Measurements from ENCODE around the gene FOXA3. TPM values are rescaled to one million over a fixed set of nuclear protein-coding genes. Genes with fewer than 3 reads are reported as not detected.
"Not testable (repeated sequence)": the region's sequence is repeated elsewhere in the genome, so short reads cannot be mapped to it uniquely, and the experiment has no call there.

FOXA3 gene
- total and polyA plus RNA-seq, 7 donors: 0.49 to 72.8 (median 42.6) TPM; not detected in 3

DNA sequence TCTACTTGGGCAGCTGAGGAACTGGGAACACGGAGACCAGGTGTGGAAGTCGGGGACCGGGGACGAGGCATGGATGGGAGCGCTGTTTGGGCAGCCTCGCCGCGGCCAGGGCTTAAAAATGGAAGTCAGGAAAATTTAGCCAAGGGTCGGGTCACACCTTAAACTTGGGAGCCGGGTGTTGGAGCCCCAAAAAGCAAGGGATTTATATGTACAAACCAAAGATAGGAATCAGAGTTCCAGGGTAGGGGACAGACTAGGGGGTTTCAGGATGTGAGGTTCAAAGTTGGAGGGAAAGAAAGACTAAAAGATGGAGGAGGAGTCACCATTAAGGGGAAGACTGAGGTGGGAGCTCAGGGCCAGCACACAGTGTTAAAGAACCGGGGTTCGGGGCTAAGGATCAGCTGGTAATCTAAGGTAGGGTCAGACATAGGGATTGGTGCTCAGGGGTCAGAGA is 530 bp downstream of the FOXA3 start:
- Histone ChIP-seq H3K27me3 (peaks cover 8 to 32% (median 24%) of the 10 kb centered on the region in 3 donors), H3K9me3 (no peaks in the 10 kb centered on the region), H3K27ac (peak overlapping the region in 1 of 4 donors; percentile 23), H3K36me3 (peaks cover 0 to 16% (median under 1%) of the 10 kb centered on the region in 4 donors), H3K4me1 (peaks cover 0 to 33% (median 24%) of the 10 kb centered on the region in 4 donors), H3K4me3 (peak overlapping the region in 3 of 4 donors; percentile 94 to 99 (median 97))
- intact Hi-C loops (cut with DNase I): loop anchor here (1.0 to 5.0 kb wide), 2 partner anchors 19 to 153 kb away; no protein-coding TSS in a partner anchor
- no peak for DNase-seq
- WGBS, 2 donors: 5 to 37% methylated on average over 12 of the region's 12 CpGs
- TF ChIP-seq, protein P1, sequence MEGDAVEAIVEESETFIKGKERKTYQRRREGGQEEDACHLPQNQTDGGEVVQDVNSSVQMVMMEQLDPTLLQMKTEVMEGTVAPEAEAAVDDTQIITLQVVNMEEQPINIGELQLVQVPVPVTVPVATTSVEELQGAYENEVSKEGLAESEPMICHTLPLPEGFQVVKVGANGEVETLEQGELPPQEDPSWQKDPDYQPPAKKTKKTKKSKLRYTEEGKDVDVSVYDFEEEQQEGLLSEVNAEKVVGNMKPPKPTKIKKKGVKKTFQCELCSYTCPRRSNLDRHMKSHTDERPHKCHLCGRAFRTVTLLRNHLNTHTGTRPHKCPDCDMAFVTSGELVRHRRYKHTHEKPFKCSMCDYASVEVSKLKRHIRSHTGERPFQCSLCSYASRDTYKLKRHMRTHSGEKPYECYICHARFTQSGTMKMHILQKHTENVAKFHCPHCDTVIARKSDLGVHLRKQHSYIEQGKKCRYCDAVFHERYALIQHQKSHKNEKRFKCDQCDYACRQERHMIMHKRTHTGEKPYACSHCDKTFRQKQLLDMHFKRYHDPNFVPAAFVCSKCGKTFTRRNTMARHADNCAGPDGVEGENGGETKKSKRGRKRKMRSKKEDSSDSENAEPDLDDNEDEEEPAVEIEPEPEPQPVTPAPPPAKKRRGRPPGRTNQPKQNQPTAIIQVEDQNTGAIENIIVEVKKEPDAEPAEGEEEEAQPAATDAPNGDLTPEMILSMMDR (IDR thresholded peaks at IDR 0.05): no peak
- no peak for TF ChIP-seq POLR2A (IDR thresholded peaks at IDR 0.05)
- TF ChIP-seq EP300 (IDR thresholded peaks at IDR 0.05): no peak
- TF ChIP-seq POLR2AphosphoS5 (IDR thresholded peaks at IDR 0.05): no peak

DNA sequence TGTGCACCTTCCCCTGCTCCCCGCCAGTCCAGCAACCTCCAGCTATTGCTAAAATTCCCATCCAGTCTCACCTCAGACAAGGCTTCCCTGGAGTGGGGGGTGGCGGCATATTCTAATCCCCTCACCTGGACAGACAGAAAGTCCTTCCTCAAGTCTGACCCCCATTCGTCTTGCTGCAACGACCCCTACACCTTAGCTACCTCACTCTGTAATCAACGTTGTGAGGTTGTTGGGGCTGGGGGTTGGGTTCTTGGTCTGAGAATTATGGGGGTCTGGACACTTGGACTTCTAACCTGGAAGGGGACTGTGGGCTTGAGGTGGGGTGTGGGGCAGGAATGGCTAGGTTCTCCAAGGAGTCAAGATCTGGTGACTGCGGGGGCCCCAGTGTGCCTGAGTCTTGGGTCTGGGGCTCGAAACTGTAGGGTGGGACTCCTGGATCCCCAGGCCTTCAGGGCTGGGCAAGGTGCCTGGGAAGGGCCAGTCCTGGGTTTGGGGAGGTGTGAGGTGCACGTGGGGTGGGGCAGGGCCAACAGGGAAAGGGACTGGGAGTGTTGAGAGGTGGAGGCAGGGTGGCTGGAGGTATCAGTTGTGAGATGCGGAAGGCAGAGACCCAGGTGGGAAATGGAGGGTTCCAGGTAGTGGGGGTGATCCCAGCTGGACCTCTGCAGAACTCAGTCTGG is 1.3 kb downstream of the FOXA3 start:
- Histone ChIP-seq H3K27ac (no peak overlapping the region), H3K9me3 (no peaks in the 10 kb centered on the region), H3K4me1 (peaks cover 0 to 32% (median 24%) of the 10 kb centered on the region in 4 donors), H3K36me3 (peaks cover 0 to 11% (median 0%) of the 10 kb centered on the region in 4 donors), H3K27me3 (peaks cover 8 to 32% (median 24%) of the 10 kb centered on the region in 3 donors), H3K4me3 (no peak overlapping the region)
- intact Hi-C loops (cut with DNase I): no loop called here
- TF ChIP-seq POLR2AphosphoS5 (IDR thresholded peaks at IDR 0.05) (no peak), POLR2A (IDR thresholded peaks at IDR 0.05) (no peak), EP300 (IDR thresholded peaks at IDR 0.05) (no peak)
- TF ChIP-seq, protein P1 (IDR thresholded peaks at IDR 0.05): no peak
- DNase-seq: no peak
- 19 to 66% methylated on average over 9 of the region's 9 CpGs for WGBS, 2 donors

DNA sequence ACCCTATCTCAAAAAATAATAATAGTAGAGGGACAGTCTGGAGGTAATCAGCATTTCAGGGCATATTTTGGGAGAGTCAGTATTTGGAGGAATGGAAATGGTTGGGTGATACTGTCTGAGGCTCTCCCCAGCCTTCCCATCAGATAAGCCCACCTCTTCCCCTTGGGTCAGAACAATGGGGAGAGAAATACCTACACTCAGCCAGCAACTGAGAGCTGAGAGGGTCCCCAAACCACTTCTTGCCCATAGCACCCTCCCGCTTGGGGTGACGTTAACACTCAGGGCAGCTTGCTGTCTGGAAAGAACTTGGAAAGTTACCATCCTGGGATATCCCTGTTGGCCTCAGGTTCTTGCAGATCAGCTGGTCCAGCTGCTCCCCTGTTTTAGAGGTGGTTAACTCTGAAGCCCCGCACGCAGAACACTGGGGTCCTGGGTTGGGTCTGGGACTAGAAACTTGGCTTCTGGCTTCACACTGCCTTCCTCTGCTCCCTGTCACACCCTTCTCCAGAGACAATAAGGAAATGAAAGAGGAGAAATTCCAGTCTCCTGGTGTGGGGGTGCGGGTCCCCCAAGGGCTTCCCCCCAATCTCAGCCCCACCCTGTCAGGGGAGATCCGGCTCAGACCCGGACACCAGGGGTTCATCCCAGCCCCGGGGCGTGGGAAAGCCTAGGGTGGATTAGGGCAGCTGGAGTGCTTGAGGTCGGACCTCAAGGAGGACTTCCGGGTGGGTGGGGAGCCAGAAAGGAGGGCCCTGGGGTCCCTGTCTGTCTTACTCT is 2.5 kb downstream of the FOXA3 start:
- no peaks in the 10 kb centered on the region for H3K9me3 ChIP-seq
- intact Hi-C loops (cut with DNase I): no loop called here
- WGBS, 2 donors: 14 to 66% methylated on average over 11 of the region's 11 CpGs
- DNase-seq: no peak
- peaks cover 0 to 1% (median 0%) of the 10 kb centered on the region in 4 donors for H3K36me3 ChIP-seq
- no peak overlapping the region for H3K27ac ChIP-seq
- no peak for TF ChIP-seq POLR2A (IDR thresholded peaks at IDR 0.05)
- no peak for TF ChIP-seq POLR2AphosphoS5 (IDR thresholded peaks at IDR 0.05)
- TF ChIP-seq, protein P1 (IDR thresholded peaks at IDR 0.05): no peak
- TF ChIP-seq EP300 (IDR thresholded peaks at IDR 0.05): no peak
- H3K27me3 ChIP-seq: peaks cover 8 to 32% (median 24%) of the 10 kb centered on the region in 3 donors
- peaks cover 0 to 23% (median 18%) of the 10 kb centered on the region in 4 donors for H3K4me1 ChIP-seq
- H3K4me3 ChIP-seq: no peak overlapping the region

DNA sequence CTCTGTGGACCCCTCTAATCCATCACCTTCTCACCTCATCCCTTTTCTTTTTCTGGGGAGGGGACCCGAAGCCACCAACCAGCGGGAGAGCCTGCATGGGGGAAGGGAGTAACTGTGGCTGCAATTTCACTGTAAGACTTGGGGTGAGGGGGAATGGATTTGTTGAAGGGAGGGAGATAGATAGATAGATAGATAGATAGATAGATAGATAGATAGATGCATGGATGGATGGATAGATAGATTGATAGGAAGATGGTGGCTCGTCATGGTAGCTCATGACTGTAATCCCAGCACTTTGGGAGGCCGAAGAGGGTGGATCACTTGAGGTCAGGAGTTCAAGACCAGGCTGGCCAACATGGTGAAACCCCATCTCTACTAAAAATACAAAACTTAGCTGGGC is 3.1 kb downstream of the FOXA3 start:
- H3K9me3 ChIP-seq; H3K4me3 ChIP-seq; H3K36me3 ChIP-seq; intact Hi-C loops (cut with DNase I); DNase-seq; H3K27ac ChIP-seq: not testable (repeated sequence)
- Histone ChIP-seq H3K27me3 (peaks cover 8 to 32% (median 24%) of the 10 kb centered on the region in 3 donors), H3K4me1 (peaks cover 0 to 16% (median 14%) of the 10 kb centered on the region in 4 donors)
- WGBS, 2 donors: 44 to 80% methylated on average over 4 of the region's 4 CpGs

DNA sequence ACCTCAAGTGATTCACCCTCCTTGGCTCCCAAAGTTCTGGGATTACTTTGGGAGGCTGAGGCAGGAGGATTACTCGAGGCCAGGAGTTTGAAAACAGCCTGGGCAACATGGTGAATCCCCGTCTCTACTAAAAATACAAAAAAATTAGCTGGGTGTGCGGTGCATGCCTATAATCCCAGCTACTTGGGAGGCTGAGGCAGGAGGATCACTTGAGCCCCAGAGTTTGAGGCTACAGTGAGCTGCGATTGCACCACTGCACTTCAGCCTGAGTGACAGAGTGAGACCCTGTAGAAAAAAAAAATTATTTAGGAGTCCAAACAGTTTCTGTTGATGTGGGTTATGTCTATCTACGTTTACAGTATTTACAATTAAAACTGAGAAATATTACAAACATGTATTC is 6.7 kb downstream of the FOXA3 start:
- Histone ChIP-seq H3K27me3 (peaks cover 0 to 7% (median under 1%) of the 10 kb centered on the region in 3 donors), H3K36me3 (no peaks in the 10 kb centered on the region), H3K4me1 (no peaks in the 10 kb centered on the region), H3K27ac (no peak overlapping the region), H3K4me3 (no peak overlapping the region), H3K9me3 (no peaks in the 10 kb centered on the region)
- TF ChIP-seq POLR2A (IDR thresholded peaks at IDR 0.05) (no peak), EP300 (IDR thresholded peaks at IDR 0.05) (no peak), POLR2AphosphoS5 (IDR thresholded peaks at IDR 0.05) (no peak)
- TF ChIP-seq, protein P1 (IDR thresholded peaks at IDR 0.05): no peak
- WGBS, 2 donors: 83 to 86% methylated on average over 5 of the region's 5 CpGs
- intact Hi-C loops (cut with DNase I): no loop called here
- no peak for DNase-seq
